HG02840 (cell line): ENCODE results near the gene ITPRIPL2.

ENCODE experiments used
- ATAC-seq: cut with Tn5 transposase; IDR thresholded peaks from one replicate; pipeline ENCODE4 v1.9.1; 2021; ENCODE audit warnings: mild to moderate bottlenecking, moderate library complexity, moderate number of reproducible peaks; ENCODE audit not compliant: unreplicated experiment, low FRiP score

The ITPRIPL2 gene

GRCh38 chr16:19092653-19093410, 20.9 kb upstream of the ITPRIPL2 start:
- no peak for ATAC-seq

GRCh38 chr16:19093631-19094541, 19.9 kb upstream of the ITPRIPL2 start:
- no peak for ATAC-seq

- ATAC-seq, result no peak
Measured at GRCh38 chr16:19094542-19095365, 19.0 kb upstream of the ITPRIPL2 start.

- no peak for ATAC-seq
Measured at GRCh38 chr16:19095654-19096053, 18.1 kb upstream of the ITPRIPL2 start.

GRCh38 chr16:19098173-19098572, 15.6 kb upstream of the ITPRIPL2 start:
- no peak for ATAC-seq

- no peak for ATAC-seq
Measured at GRCh38 chr16:19102187-19102872, 11.4 kb upstream of the ITPRIPL2 start.

GRCh38 chr16:19104607-19105006, 9.2 kb upstream of the ITPRIPL2 start:
- ATAC-seq, result no peak

GRCh38 chr16:19105131-19105530, 8.6 kb upstream of the ITPRIPL2 start:
- ATAC-seq, result no peak

- no peak for ATAC-seq
Measured at GRCh38 chr16:19105891-19106624, 7.7 kb upstream of the ITPRIPL2 start.

- ATAC-seq, result no peak
Measured at GRCh38 chr16:19106625-19107020, 7.1 kb upstream of the ITPRIPL2 start.

- ATAC-seq, result no peak
Measured at GRCh38 chr16:19108409-19109287, 5.1 kb upstream of the ITPRIPL2 start.

GRCh38 chr16:19109288-19109664, 4.5 kb upstream of the ITPRIPL2 start:
- no peak for ATAC-seq

GRCh38 chr16:19110537-19111360, 3.0 kb upstream of the ITPRIPL2 start:
- ATAC-seq, result no peak

- no peak for ATAC-seq
Measured at GRCh38 chr16:19112099-19112407, 1.7 kb upstream of the ITPRIPL2 start.

GRCh38 chr16:19114359-19115147, 789 bp downstream of the ITPRIPL2 start:
- no peak for ATAC-seq

- ATAC-seq, result no peak
Measured at GRCh38 chr16:19115148-19116021, 1.6 kb downstream of the ITPRIPL2 start.
